Gastroesophageal sphincter (tissue), 4 donors: ENCODE measurements around the gene PRKG1. TPM values are rescaled to one million over a fixed set of nuclear protein-coding genes. Genes with fewer than 3 reads are reported as not detected.

ENCODE experiments used
- ATAC-seq: fragments of 150-250 bp; one replicate; pipeline ENCODE4 v1.9.1; 2016; ENCODE audit warnings: mild to moderate bottlenecking, moderate library complexity
- H3K27ac ChIP-seq, 4 donors: fragments of 200-600 bp; sonication (generic) in 3 of 4; 1 replicate in 3 of 4; 2 replicates in 1 of 4; pipeline ENCODE4 v1.5.1; 2016 to 2019
- H3K27me3 ChIP-seq: fragments of 200-600 bp; sonication (generic); one replicate; pipeline ENCODE4 v1.5.1; 2019
- H3K36me3 ChIP-seq, 2 donors: fragments of 200-600 bp; sonication (generic); one replicate each; pipeline ENCODE4 v1.5.1; 2019; ENCODE audit warnings: control low read depth in 1 of 2
- H3K4me1 ChIP-seq, 3 donors: fragments of 200-600 bp; sonication (generic); 1 replicate in 2 of 3; 2 replicates in 1 of 3; pipeline ENCODE4 v1.5.1; 2016 to 2019; ENCODE audit warnings: control low read depth in 2 of 3
- H3K4me3 ChIP-seq, 2 donors: fragments of 200-600 bp; sonication (generic); one replicate each; pipeline ENCODE4 v1.5.1; 2019; ENCODE audit warnings: mild to moderate bottlenecking in 1 of 2, moderate library complexity in 1 of 2
- H3K9me3 ChIP-seq, 3 donors: fragments of 200-600 bp; sonication (generic); one replicate each; pipeline ENCODE4 v1.5.1; 2017 to 2019; ENCODE audit warnings: control low read depth in 2 of 3
- CTCF ChIP-seq, 4 experiments: fragments of 200-600 bp in 2 of 4; fragments of 450-650 bp in 2 of 4; sonication (generic) in 1 of 4; IDR thresholded peaks; one replicate each; pipeline ENCODE4 v1.5.1; 2017 to 2019; ENCODE audit warnings: antibody characterized with exemption in 4 of 4, mild to moderate bottlenecking in 2 of 4, moderate library complexity in 2 of 4
- EP300 ChIP-seq: sonication (generic); formaldehyde crosslinking; IDR thresholded peaks from one replicate; pipeline ENCODE4 v1.6.1; 2017; ENCODE audit warnings: antibody characterized with exemption, mild to moderate bottlenecking
- POLR2A ChIP-seq, 2 donors: fragments of 450-650 bp; IDR thresholded peaks; one replicate each; pipeline ENCODE4 v1.6.1; 2017; ENCODE audit warnings: antibody characterized with exemption in 2 of 2, mild to moderate bottlenecking in 2 of 2, moderate library complexity in 1 of 2
- POLR2AphosphoS5 ChIP-seq: sonication (generic); formaldehyde crosslinking; IDR thresholded peaks from one replicate; pipeline ENCODE4 v1.6.1; 2017; ENCODE audit warnings: antibody characterized with exemption
- WGBS, 2 donors: methylation state at CpG; one replicate each; pipeline ENCODE4 v1.1.5; 2018; ENCODE audit warnings: low coverage in 1 of 2; 5-methylcytosine and 5-hydroxymethylcytosine counted together
- total RNA-seq, 4 donors: library from RNA; depleted of rRNA; stranded (reverse); fragments of >200 nt; gene quantifications; one replicate each; pipeline ENCODE4 v1.1.0, GENCODE V29; 2016

PRKG1 gene
- total RNA-seq, 4 donors from 2014 or later = 27.5 to 73.2 (median 39.2) TPM

DNA sequence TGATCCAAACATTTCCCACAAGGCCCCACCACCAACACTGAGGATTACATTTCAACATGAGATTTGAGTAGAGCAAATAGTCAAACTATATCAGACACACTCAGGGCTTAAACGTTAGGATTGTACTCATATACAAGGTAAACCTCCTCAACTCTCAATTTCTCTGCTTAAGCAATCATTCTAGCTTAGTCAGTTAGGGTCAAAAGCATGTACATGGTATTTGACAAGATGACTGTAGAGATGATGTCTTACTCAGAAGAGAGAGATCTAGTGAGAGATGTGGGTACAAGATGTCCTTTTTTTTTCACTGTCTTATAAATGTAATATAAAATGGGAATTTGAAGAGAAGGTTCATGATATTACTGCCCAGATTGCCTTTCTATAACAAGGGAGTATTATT is 270.1 kb downstream of the PRKG1 start:
- H3K27me3 ChIP-seq = no peaks in the 10 kb centered on the region
- 40 to 90% methylated on average over 1 of the region's 1 CpG for WGBS, 2 donors

DNA sequence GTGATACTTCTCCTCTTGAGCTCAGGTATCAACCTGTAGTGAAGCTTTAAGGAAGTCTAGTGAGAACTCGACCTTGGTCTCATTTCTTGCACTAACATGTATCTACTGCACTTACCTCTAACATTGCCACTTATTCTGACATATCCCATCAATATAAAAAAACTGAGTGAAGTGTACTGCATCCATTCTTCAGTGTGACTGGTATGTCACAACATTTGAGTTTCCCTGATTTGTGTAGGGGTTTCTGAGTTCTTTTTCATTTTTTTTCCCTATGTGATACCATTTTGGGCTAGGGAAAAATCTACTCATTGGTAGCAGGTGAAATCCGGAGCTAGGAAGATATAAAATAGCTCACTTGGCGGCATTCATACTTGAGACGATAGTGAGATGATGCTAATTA is 274.3 kb downstream of the PRKG1 start:
- WGBS, 2 donors = 87% methylated on average over 4 of the region's 4 CpGs; no CpG with 5 or more reads in 1 of the 2 donors
- Histone ChIP-seq H3K36me3 (no peaks in the 10 kb centered on the region), H3K4me3 (no peak overlapping the region), H3K4me1 (no peaks in the 10 kb centered on the region), H3K27me3 (no peaks in the 10 kb centered on the region), H3K9me3 (peaks cover 0 to 7% (median 0%) of the 10 kb centered on the region in 3 donors), H3K27ac (no peak overlapping the region)
- TF ChIP-seq POLR2A (IDR thresholded peaks at IDR 0.05) = no peak
- TF ChIP-seq CTCF (IDR thresholded peaks at IDR 0.05) = no peak
- no peak for TF ChIP-seq EP300
- no peak for TF ChIP-seq POLR2AphosphoS5
- no peak for ATAC-seq

More for the DNA sequence above, 270.1 kb downstream of the PRKG1 start:
- H3K36me3 ChIP-seq = no peaks in the 10 kb centered on the region
- no peak for ATAC-seq
- TF ChIP-seq POLR2AphosphoS5 = no peak
- TF ChIP-seq EP300 = no peak
- TF ChIP-seq POLR2A (IDR thresholded peaks at IDR 0.05) = no peak
- no peak for TF ChIP-seq CTCF (IDR thresholded peaks at IDR 0.05)
- peaks cover 0 to 6% (median 0%) of the 10 kb centered on the region in 3 donors for H3K4me1 ChIP-seq
- H3K9me3 ChIP-seq = no peaks in the 10 kb centered on the region
- H3K27ac ChIP-seq = no peak overlapping the region
- no peak overlapping the region for H3K4me3 ChIP-seq

DNA sequence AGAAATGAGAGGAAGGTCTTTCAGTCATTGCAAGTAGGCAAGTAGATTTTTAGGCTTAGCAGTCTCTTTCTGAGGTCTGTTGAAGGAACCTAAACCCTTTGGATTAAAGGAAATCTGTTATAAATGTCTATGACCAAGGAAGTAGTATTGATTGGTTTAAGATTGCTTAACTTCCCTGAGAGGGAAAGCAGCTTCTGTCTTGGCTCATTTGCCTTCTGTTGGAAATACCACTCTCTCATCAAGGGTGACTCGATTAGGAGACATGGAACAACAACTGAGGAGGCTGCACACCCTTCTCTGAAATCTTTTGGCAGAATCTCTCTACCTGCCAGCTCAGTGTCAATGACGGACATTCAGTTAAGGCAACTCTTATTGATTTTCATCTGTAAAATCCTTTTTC is 282.9 kb downstream of the PRKG1 start:
- no peaks in the 10 kb centered on the region for H3K4me1 ChIP-seq
- ATAC-seq = no peak
- 83 to 89% methylated on average over 1 to 2 of the region's 2 CpGs for WGBS, 2 donors

GRCh38 chr10:51358227-51358626 is 283.9 kb downstream of the PRKG1 start:
- no peak for ATAC-seq
- H3K27ac ChIP-seq = no peak overlapping the region

More for the DNA sequence above, 282.9 kb downstream of the PRKG1 start:
- Histone ChIP-seq H3K27me3 (no peaks in the 10 kb centered on the region), H3K9me3 (no peaks in the 10 kb centered on the region), H3K27ac (no peak overlapping the region), H3K36me3 (no peaks in the 10 kb centered on the region), H3K4me3 (no peak overlapping the region)
- no peak for TF ChIP-seq CTCF (IDR thresholded peaks at IDR 0.05)
- TF ChIP-seq POLR2AphosphoS5 = no peak
- no peak for TF ChIP-seq POLR2A (IDR thresholded peaks at IDR 0.05)
- TF ChIP-seq EP300 = no peak

More at GRCh38 chr10:51358227-51358626, 283.9 kb downstream of the PRKG1 start:
- Histone ChIP-seq H3K27me3 (no peaks in the 10 kb centered on the region), H3K4me3 (no peak overlapping the region), H3K36me3 (no peaks in the 10 kb centered on the region), H3K9me3 (no peaks in the 10 kb centered on the region), H3K4me1 (no peaks in the 10 kb centered on the region)
- no peak for TF ChIP-seq POLR2AphosphoS5
- no peak for TF ChIP-seq POLR2A (IDR thresholded peaks at IDR 0.05)
- no peak for TF ChIP-seq CTCF (IDR thresholded peaks at IDR 0.05)
- TF ChIP-seq EP300 = no peak
